ENCODE data around the gene PEDS1.
"Not testable (repeated sequence)": the region's sequence is repeated elsewhere in the genome, so short reads cannot be mapped to it uniquely, and the experiment has no call there.

The PEDS1 gene

DNA sequence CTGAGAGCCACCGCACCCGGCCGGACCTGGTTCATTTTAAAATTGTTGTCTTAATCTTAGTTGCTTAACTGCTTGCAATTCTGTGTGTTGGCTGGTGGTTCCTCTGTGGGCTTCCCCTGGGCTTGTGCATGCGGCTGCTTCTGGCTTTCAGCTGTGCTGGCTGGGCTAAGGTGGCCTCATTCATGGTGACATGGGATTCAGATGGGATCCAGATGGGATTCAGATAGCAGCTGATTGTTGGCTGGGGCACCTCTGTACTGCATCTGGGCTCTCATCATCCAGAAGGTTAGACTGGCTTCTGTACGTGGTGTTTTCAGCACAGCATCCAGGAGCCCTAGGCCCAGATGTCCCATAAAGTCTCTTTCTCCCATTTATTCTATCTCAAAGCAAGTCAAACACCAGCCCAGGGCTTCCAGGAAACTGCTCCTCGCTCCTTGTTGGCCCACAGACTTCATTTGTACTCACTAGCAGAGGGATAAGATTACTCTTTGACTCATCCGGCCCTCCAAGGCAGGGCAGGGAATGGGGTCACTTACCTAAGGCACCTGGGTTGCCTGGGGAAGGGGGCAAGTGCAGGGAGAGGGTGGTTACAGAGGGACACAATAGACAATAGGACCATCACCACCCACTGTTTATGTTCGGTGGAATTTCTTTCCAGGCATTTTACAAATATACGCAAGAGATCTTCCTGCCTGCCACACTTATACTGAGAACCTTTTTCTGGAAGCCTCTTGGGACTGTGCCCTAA lies 10.2 kb upstream of the PEDS1 start:
- peak; percentile 7 for DNase-seq (ENCODE audit: low spot score)

DNA sequence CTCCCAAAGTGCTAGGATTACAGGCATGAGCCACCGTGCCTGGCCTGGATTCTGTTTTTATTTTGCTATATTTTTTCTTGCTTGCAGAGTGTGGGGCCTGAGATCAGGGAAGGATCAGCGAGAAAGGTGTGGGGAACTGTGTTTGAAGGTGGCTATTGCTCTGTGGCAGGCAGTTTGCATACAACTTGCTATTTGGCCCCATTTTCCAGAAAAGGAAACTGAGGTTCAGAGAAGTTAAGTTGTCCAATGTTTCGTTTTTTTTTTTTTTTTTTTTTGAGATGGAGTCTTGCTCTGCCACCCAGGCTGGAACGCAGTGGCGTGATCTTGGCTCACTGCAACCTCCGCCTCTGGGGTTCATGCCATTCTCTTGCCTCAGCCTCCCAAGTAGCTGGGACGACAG lies 8.0 kb upstream of the PEDS1 start:
- peak; percentile 4 for DNase-seq (ENCODE audit: low spot score)

DNA sequence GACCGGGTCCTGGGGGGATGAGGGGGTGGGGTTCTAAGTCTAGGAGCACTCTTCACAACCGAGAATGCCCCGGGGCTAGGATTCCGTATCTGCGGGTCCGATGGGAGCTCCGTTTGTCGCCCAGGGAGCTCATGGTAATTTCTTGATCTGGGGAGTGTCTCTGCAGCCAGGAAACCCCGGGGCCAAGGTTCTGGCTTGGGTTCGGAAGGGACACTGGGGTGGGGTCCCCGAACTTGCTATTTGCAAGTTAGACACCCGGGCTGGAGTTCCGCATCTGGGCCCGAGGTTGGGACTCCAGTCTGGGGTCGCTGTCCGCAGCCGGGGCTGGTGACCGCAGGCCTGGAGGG lies 397 bp downstream of the PEDS1 start:
- no peak for DNase-seq (ENCODE audit: low spot score)

DNA sequence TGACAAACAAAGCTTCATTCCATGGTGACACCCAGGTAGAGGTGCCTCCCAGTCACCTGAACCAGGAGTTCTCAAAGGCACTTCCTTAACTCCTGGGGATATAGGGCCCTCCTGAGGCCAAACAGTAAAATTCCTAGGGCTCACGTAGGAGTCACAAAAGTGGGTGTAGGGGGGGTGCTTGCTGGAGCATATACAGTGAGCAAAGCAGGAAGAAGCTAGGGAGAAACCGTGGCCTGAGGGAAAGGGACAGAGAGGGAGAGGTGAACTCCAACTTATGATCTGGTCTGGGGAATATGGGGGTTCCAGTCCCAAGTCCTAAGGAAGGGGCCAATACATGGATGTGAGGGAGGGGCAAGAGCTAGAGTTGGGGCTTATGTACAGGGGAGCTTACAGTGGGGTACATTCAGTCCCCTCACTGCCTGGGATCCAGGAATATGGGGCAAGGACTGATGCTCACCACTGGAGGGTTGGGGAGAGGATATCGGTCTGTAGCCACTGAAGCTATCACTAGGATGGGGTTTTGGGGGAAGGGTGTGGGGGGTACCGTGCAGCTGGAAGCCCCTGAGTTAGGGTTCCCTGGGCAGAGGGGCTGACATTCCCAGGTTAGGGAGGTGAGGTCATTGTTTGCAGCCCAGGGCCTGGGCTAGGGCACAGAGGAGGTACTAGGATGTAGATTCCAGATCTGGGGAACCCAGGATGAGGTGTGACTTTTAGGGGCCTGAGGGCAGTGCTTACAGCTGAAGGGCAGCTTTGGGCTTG lies 950 bp downstream of the PEDS1 start:
- no peak for DNase-seq (ENCODE audit: low spot score)

DNA sequence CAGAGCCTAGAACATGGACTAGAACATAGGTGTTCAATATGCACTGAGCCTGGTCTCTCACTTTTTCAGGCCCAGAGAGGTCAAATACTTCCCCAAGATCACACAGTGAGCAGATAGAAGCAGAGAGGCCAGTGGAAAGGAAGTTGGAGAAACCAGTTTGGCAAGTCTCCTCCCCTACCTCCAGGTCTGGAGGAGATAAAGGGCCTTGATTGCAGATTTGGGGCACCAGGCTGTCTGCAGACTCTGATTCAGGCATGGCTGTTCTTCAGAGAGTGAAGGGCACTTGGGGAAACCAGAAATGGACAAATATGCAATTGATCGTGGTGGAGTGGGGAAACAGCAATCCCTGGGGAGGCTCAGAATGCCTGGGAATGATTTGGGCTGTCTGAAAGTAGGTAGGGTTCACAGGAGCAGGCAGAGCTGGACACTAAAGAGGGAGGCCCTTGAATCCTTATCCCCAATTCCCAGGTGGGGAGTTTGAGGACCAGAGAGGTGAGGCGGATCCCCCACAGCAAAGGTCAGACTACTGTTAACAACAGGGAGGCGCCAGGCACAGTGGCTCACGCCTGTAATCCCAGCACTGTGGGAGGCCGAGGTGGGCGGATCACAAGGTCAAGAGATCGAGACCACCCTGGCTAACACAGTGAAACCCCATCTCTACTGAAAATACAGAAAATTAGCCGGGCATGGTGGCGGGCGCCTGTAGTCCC lies 2.3 kb downstream of the PEDS1 start:
- no peak for DNase-seq (ENCODE audit: low spot score)

DNA sequence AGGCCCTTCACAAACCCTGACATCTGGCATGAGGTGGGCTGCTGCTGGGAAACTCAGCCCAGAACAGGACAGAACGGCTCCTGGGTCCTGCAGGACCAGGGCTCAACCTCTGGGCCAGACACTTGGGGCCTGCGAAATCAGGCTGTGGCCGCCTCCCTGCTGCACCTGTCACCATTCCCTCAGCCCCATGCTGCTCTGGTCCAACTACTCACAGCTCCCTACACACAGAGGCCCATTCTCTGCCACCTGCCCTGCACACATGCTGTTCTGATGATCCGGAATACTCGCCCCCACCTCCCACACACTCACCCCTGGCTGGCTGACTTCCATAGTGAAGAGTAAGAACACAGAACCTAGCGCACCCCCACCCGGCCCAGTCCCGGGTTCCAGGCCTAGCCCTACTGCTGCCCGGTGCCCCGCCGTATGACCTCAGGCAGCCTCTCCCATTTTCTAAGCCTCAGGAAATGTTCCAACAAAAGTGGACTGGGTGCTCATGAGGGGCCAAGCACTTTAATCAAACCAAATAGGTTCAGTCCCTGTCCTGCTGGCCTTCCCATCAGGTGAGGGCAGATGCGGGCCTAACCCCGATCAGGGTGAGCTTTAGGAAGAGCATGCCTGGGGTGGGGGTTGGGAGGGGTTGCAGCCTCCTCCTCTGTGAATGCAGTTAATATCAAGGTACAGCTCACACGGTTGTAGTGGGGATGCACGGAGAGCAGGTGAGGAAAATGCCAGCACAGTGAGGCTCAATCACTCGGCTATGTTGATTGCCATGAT lies 3.9 kb downstream of the PEDS1 start:
- no peak for DNase-seq (ENCODE audit: low spot score)

DNA sequence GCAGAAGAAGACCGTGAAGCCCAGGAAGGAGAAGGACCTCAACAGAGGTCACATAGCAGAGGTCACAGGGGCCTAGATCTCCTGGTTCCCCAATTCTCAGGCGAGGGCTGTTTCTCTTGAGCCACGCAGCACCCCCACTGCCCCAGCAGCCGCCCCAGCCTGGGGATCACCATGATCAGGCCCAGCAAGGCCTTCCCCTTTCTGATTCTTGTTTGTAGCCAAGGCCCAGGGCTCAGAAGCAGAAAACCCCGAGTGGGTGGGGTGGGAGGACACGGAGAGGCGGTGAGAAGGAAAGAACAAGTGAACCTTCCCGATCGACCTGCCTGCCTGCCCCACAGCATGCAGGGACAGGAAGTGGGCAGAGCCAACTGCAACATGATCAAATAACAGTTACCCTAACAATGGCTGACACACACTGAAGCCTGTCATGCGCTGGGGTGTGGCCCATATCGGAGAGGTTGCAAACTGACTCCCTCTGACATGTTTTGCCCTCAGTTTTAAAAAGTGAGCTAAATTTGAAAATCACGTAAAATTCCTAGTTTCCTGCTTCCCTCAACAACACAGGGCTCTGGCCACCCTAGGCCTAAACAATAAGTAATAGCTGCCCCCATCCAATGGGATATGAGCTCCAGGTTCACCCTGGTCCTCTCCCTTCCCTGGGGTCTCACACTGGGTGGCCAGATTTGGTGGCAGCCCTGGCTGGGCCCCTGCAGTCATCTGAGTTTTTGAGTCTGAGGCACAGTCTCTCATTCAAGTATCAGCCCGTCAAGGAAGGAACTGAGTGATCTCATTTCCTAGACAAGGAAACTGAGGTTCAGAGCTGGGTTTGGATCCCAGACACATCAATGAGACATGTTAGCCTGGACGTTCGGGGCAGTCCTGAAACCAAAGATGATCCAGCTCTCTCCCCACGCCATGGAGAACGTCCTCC lies 6.5 kb downstream of the PEDS1 start:
- no peak for DNase-seq (ENCODE audit: low spot score)

DNA sequence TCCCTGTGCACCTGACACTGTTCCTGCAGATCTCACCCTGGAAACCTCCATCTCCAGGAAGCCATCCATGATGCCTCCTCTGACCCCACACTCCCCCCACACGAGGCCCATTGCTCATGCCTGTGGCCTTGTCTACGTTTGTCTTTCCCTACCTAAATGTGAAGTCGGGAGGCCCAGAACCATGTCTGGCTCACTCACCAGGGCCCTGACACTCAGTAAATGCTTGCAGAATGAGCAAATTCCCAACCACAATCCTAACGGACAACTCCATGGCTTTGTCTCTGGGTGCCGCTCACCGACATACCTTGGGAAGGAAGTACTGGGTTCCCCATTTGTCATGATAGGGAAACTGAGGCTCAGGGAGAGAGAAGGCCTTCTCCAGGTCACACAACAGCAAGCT lies 7.3 kb downstream of the PEDS1 start:
- DNase-seq (ENCODE audit: low spot score): no peak

DNA sequence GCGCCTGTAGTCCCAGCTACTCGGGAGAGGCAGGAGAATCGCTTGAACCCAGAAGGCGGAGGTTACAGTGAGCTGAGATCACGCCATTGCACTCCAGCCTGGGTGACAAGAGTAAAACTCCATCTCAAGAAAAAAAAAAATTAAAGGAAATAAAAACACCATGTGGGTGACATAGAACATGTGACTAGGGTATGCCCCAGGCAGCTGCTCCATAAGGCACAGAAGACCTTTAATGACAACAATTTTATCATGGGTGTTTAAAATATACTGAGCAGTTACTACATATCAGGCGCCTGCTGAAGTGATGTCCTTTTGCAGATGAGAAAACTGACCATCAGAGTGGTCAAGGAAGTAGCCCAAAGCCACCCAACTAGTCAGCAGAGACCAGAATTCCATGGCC lies 8.0 kb downstream of the PEDS1 start:
- DNase-seq (ENCODE audit: low spot score): no peak

DNA sequence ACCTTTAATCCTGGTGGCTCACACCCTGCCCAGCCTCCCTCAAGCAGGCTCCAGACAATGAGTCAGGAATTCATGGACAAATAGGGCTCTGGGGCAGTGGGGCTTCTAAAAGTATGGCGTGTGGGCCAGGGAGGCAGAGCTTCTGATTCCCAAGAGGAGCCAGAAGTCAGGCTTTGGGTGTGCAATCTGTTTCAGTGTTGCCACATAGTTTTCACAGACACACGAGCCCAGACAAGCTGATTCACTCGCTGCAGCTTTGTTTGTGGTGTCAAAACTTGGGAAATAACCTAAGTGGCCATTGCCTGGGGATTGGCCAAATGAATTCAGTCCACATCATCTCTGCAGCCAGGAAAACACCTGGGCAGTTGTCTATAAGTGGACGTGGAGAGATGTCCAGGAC lies 9.2 kb downstream of the PEDS1 start:
- no peak for DNase-seq (ENCODE audit: low spot score)

DNA sequence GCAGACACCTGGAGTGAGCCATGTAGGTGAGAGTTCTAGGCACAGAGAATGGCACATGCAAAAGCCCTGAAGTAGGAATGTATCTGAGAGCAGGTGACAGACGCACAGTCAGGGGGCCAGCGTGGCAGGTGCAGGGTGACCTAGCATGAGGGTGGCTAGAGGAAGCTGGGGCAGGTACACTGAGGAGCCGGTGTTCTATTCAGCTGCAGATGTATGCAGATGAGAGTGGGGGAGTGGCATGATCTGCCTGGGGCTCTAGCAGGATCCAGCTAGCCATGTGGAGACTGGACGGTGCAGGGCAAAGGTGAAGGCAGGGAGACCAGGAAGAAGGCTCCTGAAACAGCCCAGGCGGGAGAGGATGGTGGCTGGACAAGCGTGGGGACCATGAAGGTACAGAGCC lies 10.7 kb downstream of the PEDS1 start:
- no peak for DNase-seq (ENCODE audit: low spot score)

DNA sequence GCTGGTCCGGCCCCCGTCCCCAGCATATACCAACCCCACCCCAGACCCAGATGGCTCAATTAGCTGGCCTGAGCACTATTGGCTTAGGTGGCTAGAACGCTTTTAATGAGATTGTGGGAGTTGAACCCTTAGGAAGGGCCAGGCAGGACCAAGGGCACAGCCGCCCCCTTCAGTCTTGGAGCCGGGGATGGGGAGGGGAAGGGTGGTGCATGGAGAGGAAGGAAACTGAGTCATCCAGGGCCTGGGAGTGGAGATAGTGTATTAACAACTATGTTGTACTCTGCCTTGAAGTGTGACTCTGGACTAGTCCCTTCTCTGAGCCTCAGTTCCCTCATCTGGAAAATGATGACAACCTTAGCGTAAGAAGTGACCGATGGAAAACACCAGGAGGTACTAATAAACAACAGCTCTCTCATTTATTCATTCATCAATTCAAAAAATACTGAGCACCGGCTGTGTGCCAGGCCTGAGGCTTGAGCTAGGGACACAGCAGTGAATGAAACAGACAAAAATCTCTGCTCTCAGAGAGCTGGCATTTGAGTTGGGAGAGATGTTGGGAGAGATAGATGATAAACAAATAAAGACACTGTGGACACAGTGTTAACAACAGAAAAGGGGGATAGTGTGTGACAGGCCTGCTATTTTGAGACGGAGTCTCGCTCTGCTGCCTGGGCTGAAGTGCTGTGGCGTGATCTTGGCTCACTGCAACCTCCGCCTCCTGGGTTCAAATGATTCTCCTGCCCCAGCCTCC lies 11.5 kb downstream of the PEDS1 start:
- no peak for DNase-seq (ENCODE audit: low spot score)

DNA sequence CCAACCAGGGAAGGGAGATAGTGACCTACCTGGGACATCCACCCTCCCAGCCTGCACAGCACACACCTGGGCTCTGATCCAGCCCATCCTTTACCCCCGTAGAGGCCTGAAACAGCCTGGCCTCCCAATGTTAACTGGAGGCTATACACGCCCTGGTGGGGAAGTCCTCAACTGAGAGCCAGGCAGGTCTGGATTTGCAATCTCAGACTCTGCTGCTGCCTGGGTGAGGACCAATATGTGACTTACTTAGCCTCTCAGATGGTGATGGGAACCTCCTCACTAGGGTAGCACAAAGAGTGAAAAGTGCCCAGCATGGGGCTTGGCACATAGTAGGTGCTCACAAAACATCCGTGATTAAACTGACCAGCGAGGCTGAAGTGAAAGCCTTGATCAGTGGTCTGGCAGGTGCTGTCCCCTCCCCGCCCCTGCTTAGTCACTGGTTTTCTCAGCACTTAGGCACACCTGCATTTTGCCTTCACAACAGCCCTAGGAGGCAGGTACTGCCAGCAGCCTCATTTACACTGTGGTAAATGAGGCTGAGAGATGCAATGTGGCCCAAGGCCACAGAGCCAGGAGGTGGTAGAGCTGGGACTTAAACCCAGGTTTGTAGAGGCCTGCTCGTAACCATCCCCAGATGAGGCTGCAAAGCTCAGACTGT lies 12.4 kb downstream of the PEDS1 start:
- no peak for DNase-seq (ENCODE audit: low spot score)

DNA sequence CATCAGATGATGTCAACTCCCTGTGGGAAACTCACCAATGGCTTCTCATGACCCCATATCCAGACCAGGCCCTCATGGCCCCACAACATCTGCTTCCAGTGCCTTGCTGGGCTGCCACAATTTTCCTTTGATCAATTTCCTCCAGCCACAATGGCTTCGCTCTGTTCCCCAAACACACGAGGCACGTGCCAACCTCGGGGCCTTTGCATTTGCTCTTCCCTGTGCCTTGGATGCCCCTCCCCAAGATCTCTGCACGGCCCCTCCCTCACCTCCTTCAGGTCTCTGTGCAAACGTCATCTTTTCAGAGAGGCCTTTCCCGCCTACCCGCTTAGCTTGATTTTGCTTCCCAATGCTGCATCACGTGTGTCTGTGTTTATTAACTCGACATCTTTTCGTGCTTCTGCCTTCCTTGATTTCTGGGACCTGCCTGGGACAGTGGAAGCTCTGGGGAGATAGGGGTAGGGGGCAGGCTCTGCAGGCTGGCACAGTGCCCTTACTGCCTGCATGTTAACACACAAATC lies 13.1 kb downstream of the PEDS1 start:
- DNase-seq (ENCODE audit: low spot score): no peak

DNA sequence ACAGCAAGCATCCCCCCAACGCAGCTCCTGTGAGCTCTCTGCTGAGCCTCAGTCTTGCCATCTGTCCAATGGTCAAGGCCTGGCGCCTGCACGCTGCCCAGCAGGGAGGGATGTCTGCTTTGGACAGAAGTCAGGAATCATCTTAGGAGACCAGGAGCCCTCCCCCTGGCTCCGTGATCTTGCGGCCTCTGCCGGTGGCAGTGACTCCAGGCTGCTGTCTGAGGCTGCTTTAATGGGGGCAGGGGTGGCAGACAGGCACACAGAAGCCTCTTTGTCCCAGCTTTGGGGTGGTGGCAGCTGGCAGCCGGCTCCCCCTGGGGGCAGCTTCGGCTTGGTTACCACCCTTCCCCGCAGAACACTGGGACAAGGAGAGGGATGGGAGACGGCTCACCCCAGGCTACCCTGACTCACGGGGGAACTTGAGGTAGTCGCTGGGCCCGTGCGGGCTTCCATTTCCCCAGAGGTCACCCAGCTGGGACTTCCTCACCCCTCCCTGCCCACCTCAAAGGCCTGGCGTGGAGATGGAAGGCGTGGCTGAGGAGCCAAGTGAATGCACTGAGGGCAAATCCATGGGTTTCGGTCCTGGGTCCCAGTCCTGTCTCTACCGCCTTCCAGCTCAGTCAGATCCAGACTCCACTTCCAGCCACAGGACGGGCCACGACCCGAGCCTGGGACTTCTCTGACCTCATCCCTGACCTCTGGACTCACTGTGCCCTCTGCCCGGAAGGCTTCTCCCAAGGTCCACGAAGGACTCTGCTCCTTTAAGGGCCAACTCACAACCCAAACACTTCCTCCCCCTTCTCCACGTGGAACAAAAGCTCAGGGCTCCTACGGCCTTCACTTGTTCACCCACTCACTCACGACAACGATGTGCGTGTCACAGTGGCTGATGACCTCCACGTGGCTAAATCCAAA lies 14.8 kb downstream of the PEDS1 start:
- peak; percentile 56 for DNase-seq (ENCODE audit: low spot score)

DNA sequence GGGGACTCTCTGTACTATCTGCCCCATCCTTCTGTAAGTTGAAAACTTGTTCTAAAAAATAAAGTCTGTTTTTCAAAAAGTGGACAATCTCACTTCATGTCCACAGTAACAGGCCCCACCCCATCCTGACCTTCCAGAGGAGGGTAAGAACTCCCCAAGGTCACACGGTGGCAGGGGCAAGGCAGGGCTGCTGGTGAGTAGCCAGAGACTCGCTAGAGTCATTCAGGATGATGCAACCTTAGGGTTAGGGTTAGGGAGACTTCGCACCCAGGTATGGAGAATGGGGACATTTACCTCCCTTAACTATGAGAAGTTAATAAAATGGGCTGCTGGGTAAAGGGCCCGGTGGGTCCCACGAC lies 15.4 kb downstream of the PEDS1 start:
- no peak for DNase-seq (ENCODE audit: low spot score)

DNA sequence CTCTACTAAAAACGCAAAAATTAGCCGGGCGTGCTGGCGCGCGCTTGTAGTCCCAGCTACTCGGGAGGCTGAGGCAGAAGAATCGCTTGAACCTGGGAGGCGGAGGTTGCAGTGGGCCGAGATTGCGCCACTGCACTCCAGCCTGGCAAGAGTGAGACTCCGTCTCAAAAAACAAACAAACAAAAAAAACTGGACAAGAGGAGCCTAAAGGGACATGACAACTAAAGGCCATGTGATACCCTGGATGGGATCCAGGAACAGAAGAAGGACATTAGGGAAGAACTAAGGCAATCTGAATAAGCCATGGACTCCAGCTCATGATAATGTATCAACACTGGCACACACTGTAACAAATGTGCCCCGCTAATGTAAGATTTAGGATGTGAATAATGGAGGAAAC lies 15.8 kb downstream of the PEDS1 start:
- DNase-seq (ENCODE audit: low spot score): not testable (repeated sequence)

DNA sequence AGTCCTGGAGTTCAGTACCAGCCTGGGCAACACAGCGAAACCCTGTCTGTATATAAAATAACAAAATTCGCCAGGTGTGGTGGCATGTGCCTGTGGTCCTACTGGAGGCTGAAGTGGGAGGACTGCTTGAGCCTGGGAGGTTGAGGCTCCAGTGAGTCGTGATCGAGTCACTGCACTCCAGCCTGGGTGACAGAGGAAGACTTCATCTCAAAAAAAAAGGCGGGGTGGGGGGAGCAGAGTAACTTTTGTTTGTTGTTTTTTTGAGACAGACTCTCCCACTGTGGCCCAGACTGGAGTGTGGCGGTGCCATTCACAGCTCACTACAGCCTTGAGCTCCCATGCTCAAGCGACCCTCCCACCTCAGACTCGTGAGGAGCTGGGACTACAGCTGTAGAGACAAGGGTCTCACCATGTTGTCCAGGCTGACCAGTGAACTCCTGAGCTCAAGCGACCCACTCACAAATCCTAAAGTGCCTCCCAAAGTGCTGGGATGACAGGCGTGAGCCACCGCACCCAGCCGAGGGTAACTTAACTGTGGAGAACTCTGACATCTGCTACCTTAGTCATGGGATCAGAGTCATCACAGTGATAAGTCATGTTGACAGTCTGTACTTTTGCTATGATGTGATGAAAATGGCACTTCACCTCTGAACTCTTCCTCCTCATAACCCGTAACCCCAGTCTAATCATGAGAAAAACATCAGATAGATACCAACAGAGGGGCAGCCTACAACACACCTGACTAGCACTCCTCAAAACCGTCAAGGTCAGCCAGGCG lies 16.5 kb downstream of the PEDS1 start:
- DNase-seq (ENCODE audit: low spot score): no peak
